ENCODE results near the gene MBTPS1.

DNA sequence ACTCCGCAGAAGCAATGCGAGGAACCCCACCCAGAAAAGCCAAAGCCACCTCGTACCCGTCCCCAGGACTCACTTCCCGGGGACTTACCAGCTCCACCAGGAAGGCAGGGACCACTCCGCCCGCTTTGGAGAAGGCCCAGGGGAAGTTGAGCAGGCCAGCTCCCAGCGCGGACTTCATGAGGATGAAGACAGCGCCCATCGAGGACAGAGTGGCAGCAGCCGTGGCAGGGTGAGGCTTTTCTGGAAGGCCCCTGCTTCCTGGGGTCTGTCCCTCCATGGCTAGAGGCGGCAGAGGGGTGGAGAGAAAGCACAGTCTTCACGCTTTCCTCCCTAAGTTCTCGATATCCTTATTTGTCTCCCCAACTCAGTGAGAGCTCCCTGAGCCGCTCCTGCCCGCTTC is 74.9 kb downstream of the MBTPS1 start:
- TF ChIP-seq CTCF (IDR thresholded peaks at IDR 0.05) (no peak), POLR2A (IDR thresholded peaks at IDR 0.05) (no peak)
